Esophagus muscularis mucosa (tissue), 4 donors: Measurements from ENCODE around the gene SNIP1. TPM values are rescaled to one million over a fixed set of nuclear protein-coding genes. Genes with fewer than 3 reads are reported as not detected.

ENCODE experiments used
- DNase-seq: peaks from one replicate; pipeline ENCODE4 v3.0.0-alpha.2; 2017; ENCODE audit errors: extremely low spot score
- H3K27ac ChIP-seq, 4 donors: fragments of 200-600 bp; sonication (generic); replicated peaks in 1 of 4; 1 replicate in 3 of 4; 2 replicates in 1 of 4; pipeline ENCODE4 v1.5.1; 2016 to 2019; ENCODE audit warnings: mild to moderate bottlenecking in 1 of 4
- H3K27me3 ChIP-seq, 4 donors: fragments of 200-600 bp; sonication (generic); one replicate each; pipeline versions ENCODE4 v1.5.1 to v1.6.0; 2016 to 2019
- H3K36me3 ChIP-seq, 4 donors: fragments of 200-600 bp; sonication (generic); one replicate each; pipeline ENCODE4 v1.5.1; 2016 to 2019
- H3K4me1 ChIP-seq, 4 donors: fragments of 200-600 bp; sonication (generic); one replicate each; pipeline ENCODE4 v1.5.1; 2016 to 2019
- H3K4me3 ChIP-seq, 4 donors: fragments of 200-600 bp; sonication (generic); 1 replicate in 2 of 4; 2 replicates in 2 of 4; pipeline ENCODE4 v1.5.1; 2016 to 2019; ENCODE audit warnings: mild to moderate bottlenecking in 4 of 4, moderate library complexity in 1 of 4
- H3K9me3 ChIP-seq, 4 donors: fragments of 200-600 bp; sonication (generic); 1 replicate in 3 of 4; 2 replicates in 1 of 4; pipeline ENCODE4 v1.5.1; 2016 to 2019
- EP300 ChIP-seq: sonication (generic); formaldehyde crosslinking; IDR thresholded peaks from one replicate; pipeline ENCODE4 v1.6.1; 2017; ENCODE audit warnings: antibody characterized with exemption
- POLR2A ChIP-seq: fragments of 450-650 bp; IDR thresholded peaks from one replicate; pipeline ENCODE4 v1.6.1; 2017; ENCODE audit warnings: antibody characterized with exemption, moderate library complexity, mild to moderate bottlenecking, low read depth
- POLR2AphosphoS5 ChIP-seq, 2 donors: sonication (generic); formaldehyde crosslinking; IDR thresholded peaks; one replicate each; pipeline ENCODE4 v1.6.1; 2017; ENCODE audit warnings: antibody characterized with exemption in 2 of 2
- WGBS: methylation state at CpG from one replicate; pipeline ENCODE4 v1.1.5; 2018; 5-methylcytosine and 5-hydroxymethylcytosine counted together
- intact Hi-C: fragments of 100-400 bp; cut with DNase I; formaldehyde crosslinking; loops from one replicate; pipeline ENCODE4 v1.15.1; 2023
- total RNA-seq, 4 donors: library from RNA; depleted of rRNA; stranded (reverse); fragments of >200 nt; gene quantifications; one replicate each; pipeline versions ENCODE4 v1.1.0 to v1.2.1, GENCODE V29; 2016
- TF ChIP-seq, protein P1 (sequence below), 3 experiments: fragments of 200-600 bp in 2 of 3; fragments of 450-650 bp in 1 of 3; sonication (generic) in 2 of 3; IDR thresholded peaks; one replicate each; pipeline ENCODE4 v1.5.1; 2017 to 2019; ENCODE audit warnings: antibody characterized with exemption in 3 of 3, mild to moderate bottlenecking in 2 of 3, moderate library complexity in 1 of 3

The SNIP1 gene
- total RNA-seq, 4 donors from 2014 or later = 9.8 to 19.9 (median 12.1) TPM

DNA sequence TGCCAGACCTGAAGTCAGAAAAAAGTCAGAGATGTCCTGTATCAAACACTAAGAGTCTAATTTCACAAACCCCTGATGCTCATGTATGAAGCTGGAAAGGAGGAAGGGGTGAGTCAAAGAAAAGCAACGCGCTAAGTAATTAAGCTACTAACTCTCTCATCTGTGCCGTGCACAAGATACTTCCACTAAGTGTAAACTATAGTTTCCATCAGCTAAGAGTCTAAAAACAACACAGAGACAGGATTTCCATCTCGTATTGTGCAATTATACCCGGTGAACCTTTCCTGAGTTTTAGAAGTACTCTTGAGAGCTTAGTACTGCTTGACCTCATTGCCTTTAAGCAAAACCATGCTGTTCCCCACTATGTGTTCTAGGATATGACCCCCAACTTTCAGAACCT, 21.6 kb upstream of the SNIP1 start:
- 85% methylated on average over 5 of the region's 5 CpGs for WGBS
- Histone ChIP-seq H3K4me1 (no peaks in the 10 kb centered on the region), H3K4me3 (no peak overlapping the region), H3K27me3 (no peaks in the 10 kb centered on the region), H3K27ac (no peak overlapping the region), H3K36me3 (peaks cover 84 to 100% (median 96%) of the 10 kb centered on the region in 4 donors), H3K9me3 (no peaks in the 10 kb centered on the region)
- no peak for DNase-seq
- no peak for TF ChIP-seq POLR2A
- no peak for TF ChIP-seq EP300
- intact Hi-C loops = no loop called here

DNA sequence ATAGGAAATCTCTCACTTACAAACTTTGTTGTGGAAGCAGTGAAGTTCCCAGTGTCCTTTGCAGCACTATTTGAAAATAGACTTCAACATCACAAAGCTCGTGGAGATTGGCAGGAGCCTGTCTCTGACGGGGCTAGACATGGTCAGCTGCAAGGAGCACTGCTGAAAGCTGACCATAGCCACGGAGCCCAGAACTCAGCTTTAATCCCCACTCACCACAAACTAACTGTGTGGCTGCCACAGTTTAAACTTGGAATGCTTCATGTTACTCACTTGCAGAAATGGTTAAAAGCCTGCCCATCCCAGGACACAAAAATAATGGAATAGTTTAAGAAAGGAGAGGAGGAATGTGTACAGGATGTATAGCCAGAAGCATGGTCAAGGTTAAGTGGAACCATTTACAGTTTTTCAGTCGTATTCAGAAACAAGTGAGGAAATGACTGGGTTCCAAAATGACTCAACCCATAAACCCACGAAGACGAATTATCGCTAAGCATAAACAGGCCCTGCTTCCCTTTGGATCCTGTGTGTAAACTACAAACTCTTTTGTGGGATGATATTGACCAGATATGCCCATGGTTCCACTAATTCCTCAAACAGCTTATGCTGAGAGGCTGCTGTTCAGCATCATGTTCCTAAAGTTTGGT, 20.9 kb upstream of the SNIP1 start:
- H3K27ac ChIP-seq = no peak overlapping the region
- no peak for DNase-seq
- intact Hi-C loops = no loop called here
- peaks cover 87 to 100% (median 96%) of the 10 kb centered on the region in 4 donors for H3K36me3 ChIP-seq
- TF ChIP-seq EP300 (no peak), POLR2AphosphoS5 (IDR thresholded peaks at IDR 0.05) (no peak), POLR2A (no peak)
- TF ChIP-seq, protein P1, sequence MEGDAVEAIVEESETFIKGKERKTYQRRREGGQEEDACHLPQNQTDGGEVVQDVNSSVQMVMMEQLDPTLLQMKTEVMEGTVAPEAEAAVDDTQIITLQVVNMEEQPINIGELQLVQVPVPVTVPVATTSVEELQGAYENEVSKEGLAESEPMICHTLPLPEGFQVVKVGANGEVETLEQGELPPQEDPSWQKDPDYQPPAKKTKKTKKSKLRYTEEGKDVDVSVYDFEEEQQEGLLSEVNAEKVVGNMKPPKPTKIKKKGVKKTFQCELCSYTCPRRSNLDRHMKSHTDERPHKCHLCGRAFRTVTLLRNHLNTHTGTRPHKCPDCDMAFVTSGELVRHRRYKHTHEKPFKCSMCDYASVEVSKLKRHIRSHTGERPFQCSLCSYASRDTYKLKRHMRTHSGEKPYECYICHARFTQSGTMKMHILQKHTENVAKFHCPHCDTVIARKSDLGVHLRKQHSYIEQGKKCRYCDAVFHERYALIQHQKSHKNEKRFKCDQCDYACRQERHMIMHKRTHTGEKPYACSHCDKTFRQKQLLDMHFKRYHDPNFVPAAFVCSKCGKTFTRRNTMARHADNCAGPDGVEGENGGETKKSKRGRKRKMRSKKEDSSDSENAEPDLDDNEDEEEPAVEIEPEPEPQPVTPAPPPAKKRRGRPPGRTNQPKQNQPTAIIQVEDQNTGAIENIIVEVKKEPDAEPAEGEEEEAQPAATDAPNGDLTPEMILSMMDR (IDR thresholded peaks at IDR 0.05) = no peak
- H3K4me3 ChIP-seq = no peak overlapping the region
- H3K4me1 ChIP-seq = no peaks in the 10 kb centered on the region
- H3K27me3 ChIP-seq = no peaks in the 10 kb centered on the region
- H3K9me3 ChIP-seq = no peaks in the 10 kb centered on the region
- WGBS = 66% methylated on average over 7 of the region's 7 CpGs

DNA sequence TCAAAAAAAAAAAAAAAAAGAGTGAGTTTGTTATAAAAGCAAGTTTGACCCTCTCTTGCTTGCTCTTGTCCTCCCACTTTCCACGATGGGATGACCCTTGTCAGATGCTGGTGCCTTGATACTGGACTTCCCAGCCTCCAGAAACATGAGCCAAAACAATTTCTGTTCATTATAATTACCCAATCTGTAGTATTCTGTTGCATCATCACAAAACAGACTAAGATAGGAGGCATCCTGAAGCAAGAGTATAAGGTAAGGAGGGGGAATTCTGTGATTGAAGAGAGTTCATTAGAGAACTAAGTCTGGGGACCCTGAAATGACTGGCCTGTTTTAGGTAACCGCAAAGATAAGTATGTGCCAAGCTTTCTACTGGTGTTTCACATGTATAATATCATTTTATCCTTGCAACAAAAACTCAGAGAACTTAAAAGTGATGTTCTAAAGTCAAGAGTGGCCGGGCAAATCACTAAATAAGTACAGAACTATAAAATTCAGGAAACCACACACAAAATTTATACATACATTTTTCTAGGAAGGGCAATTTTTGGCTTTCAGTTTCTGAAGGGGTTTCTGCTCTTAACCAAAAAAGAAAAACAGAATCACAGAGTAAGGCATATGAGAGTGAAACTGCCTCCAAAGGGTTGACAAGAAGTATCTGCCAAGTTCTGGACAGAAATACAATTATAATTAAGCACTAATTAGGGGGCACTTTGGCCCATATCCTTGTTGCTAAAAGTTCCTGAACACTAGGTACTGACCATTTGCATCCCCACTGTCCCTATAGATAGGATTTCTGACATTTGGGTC, 16.6 kb upstream of the SNIP1 start:
- peaks cover 93 to 100% (median 100%) of the 10 kb centered on the region in 4 donors for H3K36me3 ChIP-seq
- 97% methylated on average over 3 of the region's 3 CpGs for WGBS
- TF ChIP-seq, protein P1 (IDR thresholded peaks at IDR 0.05) = no peak
- no peak for TF ChIP-seq POLR2AphosphoS5 (IDR thresholded peaks at IDR 0.05)
- TF ChIP-seq POLR2A = no peak
- TF ChIP-seq EP300 = no peak
- no peak overlapping the region for H3K27ac ChIP-seq
- H3K27me3 ChIP-seq = no peaks in the 10 kb centered on the region
- H3K4me3 ChIP-seq = no peak overlapping the region
- H3K9me3 ChIP-seq = no peaks in the 10 kb centered on the region
- intact Hi-C loops = no loop called here
- no peaks in the 10 kb centered on the region for H3K4me1 ChIP-seq
- DNase-seq = no peak

DNA sequence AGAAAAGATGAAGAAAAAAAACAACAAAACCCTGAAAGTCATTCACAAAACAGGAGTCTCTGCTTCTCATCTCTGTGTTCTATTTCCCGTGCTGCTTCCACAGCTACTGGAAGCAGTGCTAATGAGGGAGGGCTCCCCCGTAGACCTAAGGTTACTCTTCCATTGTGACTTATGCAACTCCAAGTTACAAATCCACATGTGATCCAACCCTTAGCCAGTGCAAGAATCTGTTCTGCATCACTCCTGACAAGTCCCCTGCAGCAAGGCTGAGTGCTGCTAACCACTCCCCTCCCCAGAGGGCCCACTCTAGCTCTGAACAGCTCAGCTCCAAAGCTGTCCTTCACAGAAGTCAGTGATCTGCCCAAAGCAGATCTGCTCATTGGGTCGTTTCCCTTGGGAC, 12.9 kb upstream of the SNIP1 start:
- no peak overlapping the region for H3K4me3 ChIP-seq
- no peaks in the 10 kb centered on the region for H3K4me1 ChIP-seq
- no peak overlapping the region for H3K27ac ChIP-seq
- WGBS = 74% methylated on average over 3 of the region's 3 CpGs
- intact Hi-C loops = no loop called here
- peaks cover 69 to 99% (median 92%) of the 10 kb centered on the region in 4 donors for H3K36me3 ChIP-seq
- no peak for DNase-seq
- no peaks in the 10 kb centered on the region for H3K27me3 ChIP-seq
- TF ChIP-seq, protein P1 (IDR thresholded peaks at IDR 0.05) = no peak
- no peak for TF ChIP-seq POLR2AphosphoS5 (IDR thresholded peaks at IDR 0.05)
- TF ChIP-seq POLR2A = no peak
- no peak for TF ChIP-seq EP300
- H3K9me3 ChIP-seq = no peaks in the 10 kb centered on the region

DNA sequence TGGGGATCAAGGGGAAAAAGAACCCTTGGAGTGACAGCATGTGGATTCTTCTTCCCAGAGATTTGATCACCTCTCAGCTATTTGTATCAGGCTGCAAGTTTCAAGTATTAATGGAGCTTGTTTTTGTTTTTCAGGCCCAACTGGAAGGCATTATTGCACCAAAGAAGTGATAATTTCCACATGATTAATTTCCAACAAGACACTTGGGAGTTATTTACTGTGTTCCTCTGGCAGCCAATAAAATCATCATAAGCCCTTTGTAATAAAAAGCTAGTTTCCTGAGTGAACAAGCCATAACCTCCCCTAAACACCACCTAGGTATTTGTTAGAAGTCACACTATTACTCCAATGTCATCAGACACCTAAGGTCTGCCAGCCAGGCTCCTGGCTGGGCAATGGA, 10.8 kb upstream of the SNIP1 start:
- Histone ChIP-seq H3K4me1 (no peaks in the 10 kb centered on the region), H3K4me3 (no peak overlapping the region), H3K36me3 (peaks cover 47 to 91% (median 76%) of the 10 kb centered on the region in 4 donors), H3K9me3 (no peaks in the 10 kb centered on the region), H3K27ac (no peak overlapping the region), H3K27me3 (no peaks in the 10 kb centered on the region)
- intact Hi-C loops = no loop called here
- no peak for DNase-seq
- no peak for TF ChIP-seq POLR2AphosphoS5 (IDR thresholded peaks at IDR 0.05)
- TF ChIP-seq POLR2A = no peak
- no peak for TF ChIP-seq EP300
- TF ChIP-seq, protein P1 (IDR thresholded peaks at IDR 0.05) = no peak
